BLaER1 treated with 17β-estradiol and CSF1 and Interleukin-3, amounts not matched to agents 10 nM and 100 nM (cell line): ENCODE results near the gene CXCL14.

Experiments
- H3K27ac ChIP-seq, 11 experiments: shearing (Covaris generic); formaldehyde crosslinking; 2 replicates each; pipeline ENCODE4 v1.8.1; 2022
- H3K27me3 ChIP-seq, 11 experiments: shearing (Covaris generic); formaldehyde crosslinking; 2 replicates each; pipeline ENCODE4 v1.8.1; 2022
- H3K36me3 ChIP-seq, 11 experiments: shearing (Covaris generic); formaldehyde crosslinking; 2 replicates each; pipeline ENCODE4 v1.8.1; 2022
- H3K4me1 ChIP-seq, 10 experiments: shearing (Covaris generic); formaldehyde crosslinking; 2 replicates each; pipeline ENCODE4 v1.8.1; 2022
- H3K4me2 ChIP-seq, 11 experiments: shearing (Covaris generic); formaldehyde crosslinking; 2 replicates each; pipeline ENCODE4 v1.8.1; 2022
- H3K4me3 ChIP-seq, 10 experiments: shearing (Covaris generic); formaldehyde crosslinking; 2 replicates each; pipeline ENCODE4 v1.8.1; 2022
- H3K9ac ChIP-seq, 11 experiments: shearing (Covaris generic); formaldehyde crosslinking; 2 replicates each; pipeline ENCODE4 v1.8.1; 2022
- H3K9me3 ChIP-seq, 11 experiments: shearing (Covaris generic); formaldehyde crosslinking; replicated peaks in 1 of 11; 2 replicates each; pipeline ENCODE4 v1.8.1; 2022
- H4K20me1 ChIP-seq, 11 experiments: shearing (Covaris generic); formaldehyde crosslinking; 2 replicates each; pipeline ENCODE4 v1.8.1; 2022
- Cebpa-rat ChIP-seq, 11 experiments: shearing (Covaris generic); IDR thresholded peaks; 2 replicates each; pipeline ENCODE4 v1.8.1; 2022

CXCL14 gene

GRCh38 chr5:135557076-135557838 lies 21.5 kb downstream of the CXCL14 start:
- no peak for TF ChIP-seq Cebpa-rat (IDR thresholded peaks at IDR 0.05)
- Histone ChIP-seq H3K36me3 (no peaks in the 10 kb centered on the region), H3K27me3 (peaks cover 0 to 6% (median 0%) of the 10 kb centered on the region in 11 experiments; a peak in 2 of 22 replicates), H3K9me3 (peaks cover 0 to 8% (median 0%) of the 10 kb centered on the region in 11 experiments; a peak in 2 of 22 replicates), H3K4me2 (no peak overlapping the region), H3K27ac (no peak overlapping the region), H3K4me1 (peaks cover 0 to 10% (median 4%) of the 10 kb centered on the region in 10 experiments; a peak in 8 of 20 replicates), H4K20me1 (no peaks in the 10 kb centered on the region; a peak in 2 of 22 replicates), H3K9ac (no peak overlapping the region), H3K4me3 (no peak overlapping the region)

GRCh38 chr5:135556620-135557019 lies 22.2 kb downstream of the CXCL14 start:
- no peak overlapping the region for H3K4me2 ChIP-seq
- H4K20me1 ChIP-seq, result no peaks in the 10 kb centered on the region; a peak in 2 of 22 replicates
- no peak overlapping the region for H3K27ac ChIP-seq
- no peak overlapping the region for H3K9ac ChIP-seq
- no peak for TF ChIP-seq Cebpa-rat (IDR thresholded peaks at IDR 0.05)
- H3K9me3 ChIP-seq, result peaks cover 0 to 8% (median 0%) of the 10 kb centered on the region in 11 experiments; a peak in 2 of 22 replicates
- H3K4me3 ChIP-seq, result no peak overlapping the region
- peaks cover 0 to 6% (median 0%) of the 10 kb centered on the region in 11 experiments; a peak in 2 of 22 replicates for H3K27me3 ChIP-seq
- H3K36me3 ChIP-seq, result no peaks in the 10 kb centered on the region
- peaks cover 0 to 10% (median 4%) of the 10 kb centered on the region in 10 experiments; a peak in 8 of 20 replicates for H3K4me1 ChIP-seq

DNA sequence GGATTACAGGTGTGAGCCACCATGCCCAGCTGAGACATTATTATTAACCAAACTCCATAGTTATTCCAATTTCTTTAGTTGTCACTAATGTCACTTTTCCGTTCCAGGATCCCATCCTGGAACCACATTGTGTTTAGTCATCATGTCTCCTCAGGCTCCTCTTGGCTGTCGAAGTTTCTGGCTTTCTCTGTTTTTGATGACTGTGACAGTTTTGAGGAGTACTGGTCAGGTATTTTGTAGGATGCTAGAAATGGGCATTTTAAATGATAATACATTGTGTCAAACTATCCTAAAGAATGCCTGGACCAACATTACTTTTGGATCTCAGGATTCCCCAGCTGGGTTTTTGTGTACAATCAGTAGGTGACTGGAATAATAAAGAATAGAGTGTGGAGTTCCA lies 23.3 kb downstream of the CXCL14 start:
- peaks cover 0 to under 1% (median 0%) of the 10 kb centered on the region in 10 experiments; a peak in 1 of 20 replicates for H3K4me1 ChIP-seq
- no peak overlapping the region for H3K4me3 ChIP-seq
- H3K9ac ChIP-seq, result no peak overlapping the region
- peaks cover 0 to 7% (median 0%) of the 10 kb centered on the region in 11 experiments; a peak in 4 of 22 replicates for H3K27me3 ChIP-seq
- H4K20me1 ChIP-seq, result no peaks in the 10 kb centered on the region; a peak in 2 of 22 replicates
- TF ChIP-seq Cebpa-rat (IDR thresholded peaks at IDR 0.05), result no peak
- H3K36me3 ChIP-seq, result no peaks in the 10 kb centered on the region
- H3K27ac ChIP-seq, result no peak overlapping the region
- no peak overlapping the region for H3K4me2 ChIP-seq
- peaks cover 0 to 8% (median 0%) of the 10 kb centered on the region in 11 experiments; a peak in 2 of 22 replicates for H3K9me3 ChIP-seq

GRCh38 chr5:135553688-135554462 lies 24.9 kb downstream of the CXCL14 start:
- peaks cover 0 to 8% (median 0%) of the 10 kb centered on the region in 11 experiments; a peak in 2 of 22 replicates for H3K9me3 ChIP-seq
- peak overlapping the region in 1 of 10 experiments; percentile 12; a peak in 1 of 20 replicates for H3K4me3 ChIP-seq
- H3K9ac ChIP-seq, result 0 out of 22 replicates have a peak overlapping the region, but pooled peaks of 1 of the 11 experiments have one; percentile 38
- H3K4me2 ChIP-seq, result peak overlapping the region in 6 of 11 experiments; percentile 12 to 46 (median 27); a peak in 7 of 22 replicates
- no peaks in the 10 kb centered on the region for H3K4me1 ChIP-seq
- H3K36me3 ChIP-seq, result no peaks in the 10 kb centered on the region
- no peaks in the 10 kb centered on the region; a peak in 3 of 22 replicates for H4K20me1 ChIP-seq
- peaks cover 8 to 23% (median 13%) of the 10 kb centered on the region in 11 experiments for H3K27me3 ChIP-seq
- TF ChIP-seq Cebpa-rat (IDR thresholded peaks at IDR 0.05), result no peak
- H3K27ac ChIP-seq, result no peak overlapping the region

DNA sequence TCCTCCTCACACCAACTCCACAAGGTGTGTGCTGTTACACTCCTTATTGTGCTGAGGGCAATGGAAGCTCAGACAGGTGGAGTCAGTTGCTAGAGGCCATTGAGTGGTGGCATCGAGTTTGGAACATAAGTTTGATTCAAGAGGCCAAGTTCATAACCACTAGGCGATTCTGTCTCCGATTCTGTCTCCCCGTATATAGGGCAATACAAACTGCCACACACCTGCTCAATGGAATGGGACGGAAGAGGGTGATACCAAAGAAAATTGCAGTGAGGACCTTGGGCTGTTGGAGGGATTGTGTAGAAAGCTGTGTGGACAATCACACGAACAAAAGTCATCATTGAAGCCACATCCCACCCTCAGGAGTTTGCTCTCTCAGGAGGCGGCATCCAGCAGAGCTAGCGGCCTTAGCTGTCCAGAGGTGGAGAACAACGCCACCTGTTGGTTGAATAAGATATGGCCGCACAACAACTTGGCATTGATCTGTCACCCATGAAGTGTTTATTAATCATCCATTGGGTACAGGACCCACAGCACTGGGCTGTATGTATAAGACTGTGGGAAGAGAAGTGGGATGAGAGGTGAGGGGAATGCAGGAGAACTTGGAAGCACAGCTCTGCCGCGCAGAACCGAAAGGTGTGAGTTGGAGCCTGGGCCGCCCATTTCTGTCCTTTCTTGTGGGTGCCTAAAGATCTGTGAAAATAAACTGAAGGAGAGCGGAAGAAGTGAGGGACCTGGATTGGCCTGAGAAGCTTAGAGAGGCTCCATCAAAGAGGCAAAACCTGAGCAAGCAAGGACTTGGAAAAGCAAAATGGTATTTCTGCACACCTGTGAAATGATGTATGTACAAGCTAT lies 27.0 kb downstream of the CXCL14 start:
- peaks cover 28 to 44% (median 33%) of the 10 kb centered on the region in 11 experiments for H3K27me3 ChIP-seq
- H3K4me3 ChIP-seq, result no peak overlapping the region
- H3K9me3 ChIP-seq, result peaks cover 0 to 7% (median 0%) of the 10 kb centered on the region in 11 experiments; a peak in 2 of 22 replicates
- H3K4me1 ChIP-seq, result no peaks in the 10 kb centered on the region
- H3K4me2 ChIP-seq, result no peak overlapping the region
- H3K9ac ChIP-seq, result no peak overlapping the region
- TF ChIP-seq Cebpa-rat (IDR thresholded peaks at IDR 0.05), result no peak
- no peaks in the 10 kb centered on the region for H3K36me3 ChIP-seq
- H4K20me1 ChIP-seq, result peaks cover 0 to 9% (median 0%) of the 10 kb centered on the region in 11 experiments; a peak in 5 of 22 replicates
- no peak overlapping the region for H3K27ac ChIP-seq

DNA sequence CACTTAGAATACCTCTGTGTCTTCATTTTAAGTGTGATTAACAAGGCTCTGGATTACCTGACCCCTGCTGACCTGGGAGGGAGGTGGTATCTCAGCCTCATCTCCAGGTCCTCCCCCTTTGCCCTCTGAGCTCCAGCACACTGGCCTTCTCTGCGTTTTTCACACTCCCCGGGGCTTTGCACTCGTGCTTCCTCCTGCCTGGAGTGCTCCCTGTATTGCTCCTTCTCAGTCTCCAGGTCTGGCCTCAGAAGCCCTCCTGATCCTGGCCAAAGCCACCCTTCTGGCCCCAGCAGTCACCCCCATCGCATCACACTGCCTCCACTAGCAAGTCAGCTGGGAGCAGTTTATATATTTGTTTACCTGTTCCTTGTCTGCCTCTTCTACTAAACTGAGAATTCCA lies 29.4 kb downstream of the CXCL14 start:
- Histone ChIP-seq H3K4me2 (no peak overlapping the region), H3K4me1 (peaks cover 0 to 4% (median 2%) of the 10 kb centered on the region in 10 experiments; a peak in 5 of 20 replicates), H4K20me1 (peaks cover 0 to 24% (median 10%) of the 10 kb centered on the region in 11 experiments; a peak in 8 of 22 replicates), H3K27me3 (peaks cover 52 to 64% (median 56%) of the 10 kb centered on the region in 11 experiments), H3K36me3 (no peaks in the 10 kb centered on the region), H3K4me3 (no peak overlapping the region), H3K9me3 (peaks cover 0 to 6% (median 0%) of the 10 kb centered on the region in 11 experiments; a peak in 1 of 22 replicates), H3K27ac (no peak overlapping the region), H3K9ac (no peak overlapping the region)
- TF ChIP-seq Cebpa-rat (IDR thresholded peaks at IDR 0.05), result no peak

DNA sequence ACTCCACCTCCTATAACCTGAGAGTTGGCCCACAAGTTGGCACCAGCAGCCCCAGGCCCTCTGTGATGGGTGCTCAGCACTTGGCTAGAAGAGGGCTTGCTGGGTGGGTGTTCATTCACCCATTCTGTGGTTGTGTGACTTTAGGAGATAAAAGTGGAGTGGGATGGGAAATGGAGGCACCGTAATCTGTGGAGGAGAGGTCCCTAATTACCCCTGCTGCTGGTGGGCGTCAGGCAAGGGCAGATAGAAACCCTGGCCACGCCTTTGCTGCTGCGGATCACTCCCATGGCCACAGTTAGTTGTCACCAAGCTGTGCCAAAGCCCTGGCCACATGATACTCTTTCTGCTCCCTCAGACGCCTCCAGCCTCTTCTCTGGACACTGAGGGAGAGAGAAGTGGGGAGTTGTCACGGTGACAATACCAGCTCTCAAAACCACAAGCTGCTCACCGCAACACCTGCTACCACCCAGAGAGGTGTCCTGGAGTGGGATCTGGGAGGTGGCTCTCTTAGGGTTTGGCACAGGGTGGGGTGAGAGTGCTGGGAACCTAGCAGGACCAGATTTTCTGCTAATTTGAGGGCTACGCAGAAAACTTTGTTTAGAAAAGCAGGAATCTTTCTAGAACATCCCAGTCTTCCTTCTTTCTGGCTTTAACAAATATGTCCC lies 31.1 kb downstream of the CXCL14 start:
- TF ChIP-seq Cebpa-rat (IDR thresholded peaks at IDR 0.05), result no peak
- Histone ChIP-seq H3K4me2 (no peak overlapping the region), H3K27ac (no peak overlapping the region), H4K20me1 (peaks cover 0 to 37% (median 22%) of the 10 kb centered on the region in 11 experiments; a peak in 13 of 22 replicates), H3K4me3 (no peak overlapping the region), H3K4me1 (peaks cover 9 to 17% (median 16%) of the 10 kb centered on the region in 10 experiments; a peak in 19 of 20 replicates), H3K36me3 (no peaks in the 10 kb centered on the region), H3K9me3 (peaks cover 0 to 7% (median 0%) of the 10 kb centered on the region in 11 experiments; a peak in 1 of 22 replicates), H3K27me3 (peaks cover 69 to 81% (median 73%) of the 10 kb centered on the region in 11 experiments), H3K9ac (no peak overlapping the region)
